ENCODE measurements around the gene LPP.

Gene LPP

GRCh38 chr3:188744166-188744565 is 590.2 kb downstream of the LPP start:
- DNase-seq (ENCODE audit: low read depth, low spot score) = no peak

DNA sequence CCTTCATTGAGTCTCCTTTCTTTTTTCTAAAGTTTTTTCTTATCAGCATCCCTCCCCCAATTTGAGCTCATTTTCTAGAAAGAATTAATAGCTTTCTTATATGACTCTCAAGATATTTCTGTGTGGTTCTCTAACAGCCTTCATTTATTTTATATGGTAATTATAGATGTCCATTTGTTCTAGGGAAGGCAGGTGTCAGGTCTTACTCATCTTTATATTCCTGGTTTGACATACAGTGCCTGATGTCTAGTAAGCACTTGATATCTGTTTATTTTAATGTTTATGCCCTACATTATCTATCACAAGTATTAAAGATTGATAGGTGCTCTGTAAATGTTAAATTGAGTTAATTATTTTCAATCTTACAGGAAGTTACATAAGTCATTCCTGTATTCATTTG is 591.1 kb downstream of the LPP start:
- DNase-seq (ENCODE audit: low read depth, low spot score) = no peak

DNA sequence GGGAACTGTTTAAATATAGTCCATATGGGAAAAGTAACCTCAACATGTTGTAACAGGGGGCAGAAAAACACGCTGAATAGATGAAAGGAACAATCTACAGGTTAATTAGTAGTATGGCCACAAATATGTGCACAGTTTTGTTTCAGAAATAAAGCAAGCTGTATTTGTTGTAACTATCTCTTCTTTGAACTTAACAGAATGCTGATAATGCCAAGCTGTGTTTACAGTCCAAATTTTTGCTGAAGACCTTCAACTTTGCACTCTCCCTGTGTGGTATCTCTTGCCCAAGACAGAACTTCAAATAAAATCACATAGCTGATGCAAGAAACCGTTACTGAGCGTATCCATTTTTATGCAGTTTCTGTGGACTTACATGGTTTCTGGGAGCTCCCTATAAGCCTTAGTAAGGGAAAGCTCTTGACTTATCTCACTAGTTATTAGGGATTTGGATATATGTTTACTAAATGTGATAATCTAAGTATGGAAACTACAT is 592.4 kb downstream of the LPP start:
- DNase-seq (ENCODE audit: low read depth, low spot score) = no peak

DNA sequence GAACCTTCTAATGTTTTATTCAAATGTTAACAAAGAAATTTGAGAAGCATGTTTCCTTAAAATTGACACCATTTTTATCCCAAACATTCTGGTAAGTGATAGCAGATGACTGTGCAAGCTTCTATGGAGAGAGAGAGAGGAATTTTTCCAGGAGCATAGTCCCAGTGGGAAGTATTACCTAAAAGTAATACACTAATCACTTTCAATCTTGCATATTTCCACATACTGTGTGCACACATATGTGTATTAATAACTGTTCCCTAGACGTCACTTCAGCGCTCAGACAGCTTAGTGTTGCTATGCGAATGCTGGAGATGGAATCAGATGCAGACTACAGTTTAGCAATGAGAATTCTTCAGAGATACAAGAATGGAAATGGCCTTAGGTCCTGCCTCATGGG is 593.5 kb downstream of the LPP start:
- no peak for DNase-seq (ENCODE audit: low read depth, low spot score)

DNA sequence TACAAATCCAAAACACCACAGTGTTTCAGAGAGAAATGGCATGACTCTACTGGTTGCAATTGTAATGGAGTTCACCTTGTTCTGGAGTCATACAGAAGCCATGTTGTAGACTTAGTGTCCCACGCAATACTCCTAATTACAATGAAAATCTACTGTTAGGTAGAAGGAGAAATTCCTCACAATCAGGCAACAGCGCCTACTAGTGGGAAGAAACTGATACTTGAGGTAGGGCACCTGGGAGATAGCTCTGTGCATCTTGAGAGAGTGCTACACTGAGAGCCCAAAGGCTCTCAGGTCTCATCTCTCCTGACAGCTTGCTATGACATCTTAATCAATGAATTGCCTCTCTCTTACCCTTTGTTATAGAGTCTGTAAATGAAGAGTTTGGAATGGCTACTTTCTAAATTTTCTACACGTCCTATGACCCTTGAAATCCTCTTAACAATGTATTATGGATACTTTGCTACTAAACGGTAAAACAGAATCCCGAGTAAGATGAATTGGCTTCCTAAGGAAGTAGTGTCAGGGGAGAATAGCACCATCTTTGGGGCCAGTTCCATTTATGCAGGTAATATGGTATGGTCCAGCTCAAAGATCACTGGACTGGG is 595.2 kb downstream of the LPP start:
- DNase-seq (ENCODE audit: low read depth, low spot score) = peak; percentile 4

DNA sequence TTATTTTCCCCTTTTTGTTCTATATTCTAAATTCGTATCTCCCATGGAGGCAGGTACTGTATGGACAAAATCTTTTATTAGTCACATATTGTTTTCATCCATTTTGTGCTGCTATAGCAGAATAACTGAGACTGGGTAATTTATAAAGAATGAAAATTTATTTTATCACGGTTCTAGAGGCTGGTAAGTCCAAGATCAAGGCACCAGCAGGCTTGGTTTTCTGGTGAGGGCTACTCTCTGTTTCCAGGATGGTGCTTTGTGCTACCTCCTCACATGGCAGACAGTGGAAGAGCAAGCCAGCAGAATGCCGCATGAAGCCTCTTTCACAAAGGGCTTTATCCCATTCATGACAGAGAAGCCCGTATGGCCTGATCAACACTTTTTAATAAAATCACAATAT is 595.9 kb downstream of the LPP start:
- DNase-seq (ENCODE audit: low read depth, low spot score) = no peak

GRCh38 chr3:188750617-188751016 is 596.7 kb downstream of the LPP start:
- no peak for DNase-seq (ENCODE audit: low read depth, low spot score)

GRCh38 chr3:188752850-188753249 is 598.9 kb downstream of the LPP start:
- DNase-seq (ENCODE audit: low read depth, low spot score) = no peak

- DNase-seq (ENCODE audit: low read depth, low spot score) = no peak
These were observed 600.3 kb downstream of the LPP start for GRCh38 chr3:188754267-188754666.

DNA sequence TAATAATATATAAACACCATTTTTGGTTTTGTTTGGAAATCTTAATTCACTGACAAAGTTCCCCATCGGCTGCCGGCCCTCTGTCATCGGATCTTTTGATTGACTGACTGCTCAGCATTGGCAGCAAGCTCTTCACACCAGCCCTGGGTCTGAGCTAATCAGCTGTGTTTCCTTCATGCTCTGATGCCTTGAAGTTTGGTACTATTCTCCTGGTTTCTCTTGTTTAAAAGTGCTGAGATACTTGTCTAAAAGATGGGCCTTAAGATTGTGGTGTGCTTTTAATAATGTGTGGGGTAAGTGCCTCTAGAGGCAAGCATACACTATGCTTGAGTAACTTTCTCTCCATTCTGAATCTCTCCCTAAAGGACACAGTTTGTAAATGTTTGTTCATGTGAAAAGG is 602.3 kb downstream of the LPP start:
- DNase-seq (ENCODE audit: low read depth, low spot score) = no peak

- DNase-seq (ENCODE audit: low read depth, low spot score) = no peak
These were observed 605.5 kb downstream of the LPP start for GRCh38 chr3:188759336-188760005.

- no peak for DNase-seq (ENCODE audit: low read depth, low spot score)
These were observed 606.5 kb downstream of the LPP start for GRCh38 chr3:188760408-188760807.

DNA sequence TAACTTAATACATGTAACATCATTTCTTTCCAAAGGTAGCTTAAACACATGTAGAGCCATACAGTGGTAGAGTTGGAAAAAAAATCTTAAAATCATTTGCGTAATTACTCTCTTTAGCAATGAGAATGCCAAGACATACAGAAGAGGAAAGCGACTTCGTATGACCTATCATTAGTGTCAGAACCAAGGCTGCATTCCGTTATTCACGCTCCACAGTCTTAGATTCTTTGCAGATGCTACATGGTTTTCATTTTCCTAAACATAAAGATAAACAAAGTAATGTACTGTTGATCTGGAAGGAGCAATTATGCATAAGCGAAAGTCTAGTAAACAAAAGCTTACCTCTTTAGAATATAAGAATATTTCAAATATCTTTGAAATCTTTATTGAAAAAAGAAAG is 607.5 kb downstream of the LPP start:
- no peak for DNase-seq (ENCODE audit: low read depth, low spot score)

DNA sequence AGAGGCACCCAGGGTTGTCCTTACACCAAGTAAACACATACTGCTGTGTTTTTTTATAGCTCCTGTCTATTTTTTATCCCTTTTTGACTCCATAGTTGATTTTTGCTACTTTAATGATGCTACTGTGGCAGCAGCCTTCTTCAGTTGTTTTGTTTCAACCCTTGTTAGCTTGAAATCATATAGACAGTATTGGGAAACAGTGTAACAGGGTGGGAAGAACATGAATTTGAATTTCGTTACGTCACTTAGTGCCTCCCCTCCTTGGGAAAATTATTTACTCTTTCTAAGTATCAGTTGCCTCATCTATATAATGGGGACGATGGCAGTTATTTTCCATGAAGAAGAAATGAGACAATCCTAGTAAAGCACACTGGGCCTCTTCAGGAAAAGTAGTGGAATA is 608.0 kb downstream of the LPP start:
- DNase-seq (ENCODE audit: low read depth, low spot score) = no peak

DNA sequence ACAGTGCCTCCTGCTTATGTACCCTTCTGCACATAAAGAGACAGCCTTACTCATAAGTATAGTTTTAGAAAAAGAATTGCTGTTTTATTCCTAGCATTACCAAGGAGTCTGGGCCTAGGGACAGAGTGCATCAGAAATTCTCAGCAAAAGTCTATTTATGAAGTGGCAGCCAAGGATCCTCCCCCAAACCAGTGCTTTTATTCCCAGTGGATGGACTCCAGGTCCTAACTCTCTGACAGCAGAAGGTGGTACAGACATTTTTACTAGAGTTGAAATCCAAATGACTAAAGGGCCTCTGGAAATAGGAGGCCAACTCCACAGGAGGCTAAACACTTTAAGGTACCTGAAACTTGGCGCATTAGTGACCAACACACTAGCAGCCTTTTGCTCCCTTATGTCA is 610.7 kb downstream of the LPP start:
- no peak for DNase-seq (ENCODE audit: low read depth, low spot score)

DNA sequence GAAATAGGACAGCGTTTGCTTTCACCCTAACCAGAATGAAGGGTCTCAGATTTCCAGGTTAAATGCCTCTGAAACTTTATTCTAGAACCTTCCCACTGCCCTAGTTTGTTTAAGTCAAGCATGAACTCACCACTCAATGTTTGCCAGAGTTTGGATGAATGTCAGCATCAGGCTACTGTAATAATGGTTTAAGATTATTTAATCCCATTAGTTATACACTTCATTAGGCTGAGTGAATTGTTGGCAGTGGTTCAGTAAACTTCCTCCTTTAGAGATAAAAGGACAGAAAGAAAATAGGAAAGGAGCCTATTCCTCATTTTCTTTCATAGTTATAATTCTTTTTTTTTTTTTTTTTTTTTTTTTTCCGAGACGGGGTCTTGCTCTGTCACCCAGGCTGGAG is 615.9 kb downstream of the LPP start:
- DNase-seq (ENCODE audit: low read depth, low spot score) = no peak

- no peak for DNase-seq (ENCODE audit: low read depth, low spot score)
These were observed 618.9 kb downstream of the LPP start for GRCh38 chr3:188772886-188773285.

GRCh38 chr3:188775412-188775811 is 621.5 kb downstream of the LPP start:
- no peak for DNase-seq (ENCODE audit: low read depth, low spot score)

- DNase-seq (ENCODE audit: low read depth, low spot score) = no peak
These were observed 622.5 kb downstream of the LPP start for GRCh38 chr3:188776447-188776846.

- no peak for DNase-seq (ENCODE audit: low read depth, low spot score)
These were observed 624.3 kb downstream of the LPP start for GRCh38 chr3:188778091-188778852.

GRCh38 chr3:188779281-188779980 is 625.5 kb downstream of the LPP start:
- DNase-seq (ENCODE audit: low read depth, low spot score) = no peak

Data from activated naive CD8-positive, alpha-beta T cell treated with anti-CD3 and anti-CD28 coated beads, Interleukin-2, amount 50 U/mL, for 16 hours (primary cell).